Measurements from ENCODE around the gene AFAP1.

- TF ChIP-seq EP300 (IDR thresholded peaks at IDR 0.05; ENCODE audit: borderline replicate concordance in 1 of 2, low read depth in 2 of 2, low read length in 2 of 2): no peak
- TF ChIP-seq, protein P1, sequence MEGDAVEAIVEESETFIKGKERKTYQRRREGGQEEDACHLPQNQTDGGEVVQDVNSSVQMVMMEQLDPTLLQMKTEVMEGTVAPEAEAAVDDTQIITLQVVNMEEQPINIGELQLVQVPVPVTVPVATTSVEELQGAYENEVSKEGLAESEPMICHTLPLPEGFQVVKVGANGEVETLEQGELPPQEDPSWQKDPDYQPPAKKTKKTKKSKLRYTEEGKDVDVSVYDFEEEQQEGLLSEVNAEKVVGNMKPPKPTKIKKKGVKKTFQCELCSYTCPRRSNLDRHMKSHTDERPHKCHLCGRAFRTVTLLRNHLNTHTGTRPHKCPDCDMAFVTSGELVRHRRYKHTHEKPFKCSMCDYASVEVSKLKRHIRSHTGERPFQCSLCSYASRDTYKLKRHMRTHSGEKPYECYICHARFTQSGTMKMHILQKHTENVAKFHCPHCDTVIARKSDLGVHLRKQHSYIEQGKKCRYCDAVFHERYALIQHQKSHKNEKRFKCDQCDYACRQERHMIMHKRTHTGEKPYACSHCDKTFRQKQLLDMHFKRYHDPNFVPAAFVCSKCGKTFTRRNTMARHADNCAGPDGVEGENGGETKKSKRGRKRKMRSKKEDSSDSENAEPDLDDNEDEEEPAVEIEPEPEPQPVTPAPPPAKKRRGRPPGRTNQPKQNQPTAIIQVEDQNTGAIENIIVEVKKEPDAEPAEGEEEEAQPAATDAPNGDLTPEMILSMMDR (IDR thresholded peaks at IDR 0.05; ENCODE audit: control extremely low read depth in 1 of 3, insufficient read depth in 1 of 3, low read depth in 1 of 3, low read length in 3 of 3): no peak
- no peak for TF ChIP-seq YY1 (IDR thresholded peaks at IDR 0.05; ENCODE audit: low read depth, low read length)
- TF ChIP-seq, protein P2, sequence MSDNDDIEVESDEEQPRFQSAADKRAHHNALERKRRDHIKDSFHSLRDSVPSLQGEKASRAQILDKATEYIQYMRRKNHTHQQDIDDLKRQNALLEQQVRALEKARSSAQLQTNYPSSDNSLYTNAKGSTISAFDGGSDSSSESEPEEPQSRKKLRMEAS (IDR thresholded peaks at IDR 0.05): no peak
- no peak for TF ChIP-seq CBX5 (IDR thresholded peaks at IDR 0.05; ENCODE audit: low read depth, low read length)
- TF ChIP-seq SP2 (IDR thresholded peaks at IDR 0.05; ENCODE audit: low read length): no peak
Observed at GRCh38 chr4:7971159-7971631, 31.5 kb upstream of the AFAP1 start.

All from H1 (cell line).